ENCODE measurements around the gene CCL15. TPM values are rescaled to one million over a fixed set of nuclear protein-coding genes. Genes with fewer than 3 reads are reported as not detected.

Gene CCL15
- total RNA-seq, 4 donors from 2014 or later = 4.6 TPM; not detected in 3

GRCh38 chr17:36008998-36009665 lies 7.8 kb upstream of the CCL15 start:
- no peak for ATAC-seq (ENCODE audit: low FRiP score)
- no peak for TF ChIP-seq CTCF (IDR thresholded peaks at IDR 0.05)

DNA sequence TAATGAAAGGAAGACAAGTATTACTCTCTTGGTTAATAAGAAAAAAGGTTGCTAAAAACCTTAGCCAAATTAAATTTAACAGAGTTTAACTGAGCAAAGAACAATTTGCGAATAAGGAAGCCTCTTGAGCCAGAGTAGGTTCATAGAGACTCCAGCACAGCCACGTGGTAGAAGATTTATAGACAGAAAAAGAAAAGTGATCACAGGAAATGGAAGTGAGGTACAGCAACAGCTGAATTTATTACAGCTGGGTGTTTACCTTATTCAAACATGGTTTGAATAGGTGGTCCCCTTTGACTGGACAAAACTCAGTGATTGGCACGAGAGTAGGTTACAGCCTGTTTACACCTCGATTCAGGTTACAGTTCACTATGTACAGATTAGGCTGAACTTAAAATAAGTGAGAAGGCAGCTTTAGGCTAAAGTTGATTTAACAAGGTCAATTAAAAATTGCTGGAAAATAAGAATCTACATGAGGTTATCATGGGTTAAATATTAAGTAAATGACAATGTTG lies 3.3 kb upstream of the CCL15 start:
- DNase-seq (ENCODE audit: low spot score) = no peak
- no peak for ATAC-seq (ENCODE audit: low FRiP score)
- no peak for TF ChIP-seq CTCF (IDR thresholded peaks at IDR 0.05)

More at GRCh38 chr17:36008998-36009665, 7.8 kb upstream of the CCL15 start:
- DNase-seq (ENCODE audit: low spot score) = no peak

- DNase-seq (ENCODE audit: low spot score) (no peak), ATAC-seq (ENCODE audit: low FRiP score) (no peak)
- TF ChIP-seq CTCF (IDR thresholded peaks at IDR 0.05) = no peak
Observed at GRCh38 chr17:36002631-36003030, 1.3 kb upstream of the CCL15 start.

DNA sequence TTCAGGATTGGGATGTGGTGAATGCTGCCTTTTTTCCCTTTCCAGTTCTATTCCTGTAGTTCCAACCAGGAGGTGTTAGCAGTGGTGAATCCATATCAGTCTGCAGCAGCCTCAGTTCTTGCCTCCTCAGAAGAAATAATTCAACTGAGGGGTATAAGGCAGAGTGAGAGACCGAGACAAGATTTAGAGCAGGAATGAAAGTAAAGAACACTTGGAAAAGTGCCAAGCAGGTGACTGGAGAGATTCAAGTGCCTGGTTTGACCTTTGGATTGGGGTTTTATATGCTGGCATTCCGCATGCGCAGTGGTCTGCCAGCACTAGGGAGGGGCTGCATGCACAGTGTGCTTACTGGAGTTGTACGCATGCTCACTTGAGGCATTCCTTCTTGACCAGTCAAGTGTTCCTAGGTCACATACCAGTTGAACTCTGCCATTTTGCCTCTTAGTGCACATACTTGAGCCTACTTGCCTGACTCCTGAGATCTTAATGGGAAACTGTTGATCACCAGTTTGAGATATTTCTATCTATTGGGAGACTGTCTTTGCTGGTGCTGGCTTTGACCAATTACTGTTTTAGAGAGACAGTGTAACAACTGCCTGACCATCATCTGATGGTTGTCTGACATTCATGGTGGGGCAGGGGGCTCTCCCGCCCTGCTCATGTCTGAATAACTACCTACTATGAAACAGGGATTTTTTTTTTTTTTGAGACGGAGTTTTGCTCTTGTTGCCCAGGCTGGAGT lies 680 bp upstream of the CCL15 start:
- no peak for DNase-seq (ENCODE audit: low spot score)
- no peak for ATAC-seq (ENCODE audit: low FRiP score)
- TF ChIP-seq CTCF (IDR thresholded peaks at IDR 0.05) = no peak

DNA sequence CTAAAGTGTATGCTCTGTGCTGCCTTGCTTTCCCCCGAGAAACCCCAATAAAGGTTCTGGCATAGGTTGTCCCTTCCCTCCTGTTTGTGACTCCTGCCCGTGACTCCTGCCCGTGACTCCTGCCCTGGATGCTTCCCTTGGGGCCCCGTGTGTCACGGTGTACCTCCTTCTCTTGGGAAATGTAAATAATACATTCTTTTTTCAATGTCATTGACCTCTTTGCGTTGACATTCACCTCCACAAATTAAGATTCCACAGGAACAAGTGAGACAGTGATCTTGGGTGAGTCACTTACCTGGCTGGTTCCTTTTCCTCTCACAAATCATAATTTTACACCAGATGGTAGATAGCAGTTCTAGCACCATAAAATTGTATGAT lies 632 bp downstream of the CCL15 start:
- TF ChIP-seq CTCF (IDR thresholded peaks at IDR 0.05) = no peak
- ATAC-seq (ENCODE audit: low FRiP score) (no peak), DNase-seq (ENCODE audit: low spot score) (no peak)

DNA sequence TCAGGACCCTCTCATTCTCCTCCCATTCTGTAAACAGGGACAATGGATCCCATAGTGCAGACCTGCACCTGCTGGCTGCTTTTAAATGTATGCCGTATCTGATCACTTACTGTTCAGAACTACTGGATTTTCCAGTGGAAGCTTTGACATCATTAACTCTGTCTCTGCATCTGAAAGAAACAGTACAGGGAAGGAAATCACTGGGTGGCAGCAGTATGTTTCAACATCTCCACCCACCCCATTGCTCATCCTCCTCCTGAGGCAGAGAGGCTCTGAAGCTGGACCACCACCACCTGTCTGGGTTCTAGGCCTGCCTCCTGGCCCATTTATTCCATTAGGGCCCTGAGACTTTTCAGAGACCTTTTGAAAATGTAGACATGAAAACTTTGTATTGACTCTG lies 2.6 kb downstream of the CCL15 start:
- DNase-seq (ENCODE audit: low spot score) = no peak
- no peak for ATAC-seq (ENCODE audit: low FRiP score)
- TF ChIP-seq CTCF (IDR thresholded peaks at IDR 0.05) = no peak
